IPS-18c (cell line): ENCODE measurements around the gene YEATS2.

Experiments used
- H3K4me3 ChIP-seq: 2 replicates; pipeline ENCODE4 v1.7.0; 2013; ENCODE audit warnings: low read depth, mild to moderate bottlenecking, low read length, moderate library complexity; ENCODE audit not compliant: insufficient read depth
- H3K9me3 ChIP-seq: one replicate; pipeline ENCODE4 v1.6.1; 2013; ENCODE audit warnings: mild to moderate bottlenecking, low read length, moderate library complexity; ENCODE audit not compliant: control insufficient read depth, insufficient read depth

The YEATS2 gene

GRCh38 chr3:183794452-183794851, 96.9 kb downstream of the YEATS2 start:
- Histone ChIP-seq H3K9me3 (peaks cover 2% of the 10 kb centered on the region), H3K4me3 (no peak overlapping the region)

GRCh38 chr3:183796372-183796771, 98.8 kb downstream of the YEATS2 start:
- peaks cover 2% of the 10 kb centered on the region for H3K9me3 ChIP-seq
- H3K4me3 ChIP-seq, result no peak overlapping the region

- H3K9me3 ChIP-seq, result peaks cover 2% of the 10 kb centered on the region
These were observed 100.4 kb downstream of the YEATS2 start for GRCh38 chr3:183797996-183798395.

GRCh38 chr3:183799461-183799860, 101.9 kb downstream of the YEATS2 start:
- H3K4me3 ChIP-seq, result no peak overlapping the region
- H3K9me3 ChIP-seq, result peaks cover 2% of the 10 kb centered on the region

More at GRCh38 chr3:183797996-183798395, 100.4 kb downstream of the YEATS2 start:
- H3K4me3 ChIP-seq, result no peak overlapping the region

GRCh38 chr3:183800243-183800863, 102.8 kb downstream of the YEATS2 start:
- Histone ChIP-seq H3K9me3 (peaks cover 4% of the 10 kb centered on the region), H3K4me3 (no peak overlapping the region)

- Histone ChIP-seq H3K4me3 (no peak overlapping the region), H3K9me3 (peaks cover 4% of the 10 kb centered on the region)
These were observed 104.0 kb downstream of the YEATS2 start for GRCh38 chr3:183801601-183802000.

GRCh38 chr3:183802989-183803388, 105.4 kb downstream of the YEATS2 start:
- Histone ChIP-seq H3K9me3 (peaks cover 4% of the 10 kb centered on the region), H3K4me3 (no peak overlapping the region)

- peaks cover 2% of the 10 kb centered on the region for H3K9me3 ChIP-seq
- H3K4me3 ChIP-seq, result no peak overlapping the region
These were observed 109.7 kb downstream of the YEATS2 start for GRCh38 chr3:183807209-183807728.

GRCh38 chr3:183807881-183808280, 110.3 kb downstream of the YEATS2 start:
- H3K9me3 ChIP-seq, result peaks cover 2% of the 10 kb centered on the region
- no peak overlapping the region for H3K4me3 ChIP-seq

- H3K9me3 ChIP-seq, result peaks cover 2% of the 10 kb centered on the region
- no peak overlapping the region for H3K4me3 ChIP-seq
These were observed 110.8 kb downstream of the YEATS2 start for GRCh38 chr3:183808355-183808754.

GRCh38 chr3:183809270-183809669, 111.7 kb downstream of the YEATS2 start:
- Histone ChIP-seq H3K4me3 (no peak overlapping the region), H3K9me3 (peaks cover 2% of the 10 kb centered on the region)

- no peak overlapping the region for H3K4me3 ChIP-seq
- no peaks in the 10 kb centered on the region for H3K9me3 ChIP-seq
These were observed 113.3 kb downstream of the YEATS2 start for GRCh38 chr3:183810643-183811594.

GRCh38 chr3:183811638-183812037, 114.0 kb downstream of the YEATS2 start:
- H3K4me3 ChIP-seq, result no peak overlapping the region
- H3K9me3 ChIP-seq, result no peaks in the 10 kb centered on the region

GRCh38 chr3:183812761-183813445, 115.3 kb downstream of the YEATS2 start:
- H3K9me3 ChIP-seq, result no peaks in the 10 kb centered on the region
- H3K4me3 ChIP-seq, result no peak overlapping the region

- no peaks in the 10 kb centered on the region for H3K9me3 ChIP-seq
- no peak overlapping the region for H3K4me3 ChIP-seq
These were observed 116.6 kb downstream of the YEATS2 start for GRCh38 chr3:183814240-183814639.

GRCh38 chr3:183815563-183815940, 118.0 kb downstream of the YEATS2 start:
- H3K9me3 ChIP-seq, result no peaks in the 10 kb centered on the region
- H3K4me3 ChIP-seq, result no peak overlapping the region

- Histone ChIP-seq H3K9me3 (no peaks in the 10 kb centered on the region), H3K4me3 (no peak overlapping the region)
These were observed 118.4 kb downstream of the YEATS2 start for GRCh38 chr3:183815951-183816475.
